Sigmoid colon (tissue), 7 donors: Measurements from ENCODE around the gene ATXN1. TPM values are rescaled to one million over a fixed set of nuclear protein-coding genes. Genes with fewer than 3 reads are reported as not detected.
"Not testable (repeated sequence)": the region's sequence is repeated elsewhere in the genome, so short reads cannot be mapped to it uniquely, and the experiment has no call there.

Experiments
- DNase-seq: peaks from one replicate; pipeline ENCODE4 v3.0.0-alpha.2; 2019
- H3K27ac ChIP-seq, 4 donors: fragments of 200-600 bp; sonication (generic); one replicate each; pipeline ENCODE4 v1.5.1; 2016 to 2019; ENCODE audit warnings: mild to moderate bottlenecking in 1 of 4
- H3K27me3 ChIP-seq, 3 donors: fragments of 200-600 bp; sonication (generic); one replicate each; pipeline ENCODE4 v1.5.1; 2019; ENCODE audit warnings: mild to moderate bottlenecking in 1 of 3
- H3K36me3 ChIP-seq, 4 donors: fragments of 200-600 bp; sonication (generic); one replicate each; pipeline ENCODE4 v1.5.1; 2016 to 2019
- H3K4me1 ChIP-seq, 4 donors: fragments of 200-600 bp; sonication (generic); one replicate each; pipeline ENCODE4 v1.5.1; 2017 to 2019
- H3K4me3 ChIP-seq, 4 donors: fragments of 200-600 bp; sonication (generic); one replicate each; pipeline ENCODE4 v1.5.1; 2017 to 2019; ENCODE audit warnings: mild to moderate bottlenecking in 2 of 4, moderate library complexity in 1 of 4
- H3K9me3 ChIP-seq, 4 donors: fragments of 200-600 bp in 3 of 4; sonication (generic) in 3 of 4; one replicate each; pipeline versions ENCODE4 v1.5.1 to v1.6.1; 2013 to 2019
- EP300 ChIP-seq, 4 donors: sonication (generic); formaldehyde crosslinking; IDR thresholded peaks; one replicate each; pipeline ENCODE4 v1.6.1; 2017; ENCODE audit warnings: antibody characterized with exemption in 4 of 4
- POLR2A ChIP-seq, 2 donors: fragments of 450-650 bp; IDR thresholded peaks; one replicate each; pipeline ENCODE4 v1.6.1; 2016; ENCODE audit warnings: antibody characterized with exemption in 2 of 2, mild to moderate bottlenecking in 2 of 2, moderate library complexity in 2 of 2
- POLR2AphosphoS5 ChIP-seq, 4 donors: sonication (generic); formaldehyde crosslinking; IDR thresholded peaks; one replicate each; pipeline ENCODE4 v1.6.1; 2017; ENCODE audit warnings: antibody characterized with exemption in 4 of 4
- WGBS, 2 donors: extraction: QIAGEN DNeasy Blood & Tissue Kit; methylation state at CpG; one replicate each; pipeline ENCODE4 v1.1.7; 2013; 5-methylcytosine and 5-hydroxymethylcytosine counted together
- intact Hi-C: fragments of 100-400 bp; cut with DNase I; formaldehyde crosslinking; loops from one replicate; pipeline ENCODE4 v1.15.1; 2023
- polyA plus RNA-seq, 3 donors: library from polyadenylated mRNA; stranded (reverse); fragments of 200-250 nt; gene quantifications; one replicate each; pipeline ENCODE4 v1.2.3, GENCODE V29; 2013
- total RNA-seq, 4 donors: library from RNA; depleted of rRNA; stranded (reverse); fragments of >200 nt; gene quantifications; one replicate each; pipeline ENCODE4 v1.1.0, GENCODE V29; 2016
- TF ChIP-seq, protein P1 (sequence below), 4 experiments: fragments of 450-650 bp in 3 of 4; fragments of 200-600 bp in 1 of 4; IDR thresholded peaks; one replicate each; pipeline ENCODE4 v1.5.1; 2016 to 2019; ENCODE audit warnings: antibody characterized with exemption in 4 of 4, mild to moderate bottlenecking in 3 of 4, moderate library complexity in 2 of 4
- donor health status: healthy with polysubstance abuse.
- donor health status: Bipolar disorder and iron deficiency.
- donor health status: healthy.

The ATXN1 gene
- total and polyA plus RNA-seq, 7 donors: 4.8 to 95.3 (median 37.7) TPM

DNA sequence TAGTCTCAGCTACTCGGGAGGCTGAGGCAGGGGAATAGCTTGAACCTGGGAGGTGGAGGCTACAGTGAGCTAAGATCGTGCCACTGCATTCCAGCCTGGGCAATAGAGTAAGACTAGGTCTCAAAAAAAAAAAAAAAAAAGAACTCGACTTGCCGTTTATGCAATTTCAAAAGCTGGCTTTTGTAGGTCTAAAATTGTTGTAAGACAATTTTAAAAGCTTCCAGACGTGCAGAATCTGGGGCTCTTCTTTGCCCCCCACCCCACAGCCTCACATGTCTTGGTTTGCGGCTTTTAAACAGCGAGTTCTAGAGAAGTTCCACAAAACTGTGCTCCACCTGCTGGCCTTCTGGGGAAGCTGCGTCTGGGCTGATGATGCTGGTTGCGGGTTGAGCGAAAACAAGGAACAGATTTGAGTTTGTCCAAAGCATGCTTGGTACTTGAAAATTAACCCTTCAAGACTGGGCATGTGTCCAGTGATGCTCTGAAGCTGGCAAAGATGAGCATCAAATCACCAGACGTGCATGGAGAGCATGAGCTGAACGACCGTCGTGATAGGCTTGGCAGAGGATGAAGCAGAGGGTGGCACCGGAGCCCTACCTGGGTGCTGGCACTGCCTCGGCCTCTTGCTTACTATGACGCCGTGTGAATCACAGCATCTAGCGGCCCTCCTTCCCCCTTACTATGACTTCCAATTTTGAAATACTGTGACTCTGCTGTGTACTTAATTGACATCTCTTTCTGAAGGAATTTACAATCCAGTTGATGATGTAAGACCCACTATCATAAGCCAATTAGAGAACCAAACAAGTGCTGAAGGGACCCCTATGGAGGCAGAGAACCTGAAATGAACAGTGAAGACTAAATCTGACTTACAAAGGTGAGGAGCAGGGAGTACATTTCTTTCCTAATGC is 351.5 kb downstream of the ATXN1 start:
- peaks cover 0 to 53% (median 32%) of the 10 kb centered on the region in 4 donors for H3K4me1 ChIP-seq
- DNase-seq: peak; percentile 74
- intact Hi-C loops: loop anchor here (2.0 to 10.0 kb wide), 3 partner anchors 75 to 355 kb away; partner anchors contain the start of genes ATXN1 and GMPR
- H3K9me3 ChIP-seq: no peaks in the 10 kb centered on the region
- no peaks in the 10 kb centered on the region for H3K27me3 ChIP-seq
- peak overlapping the region in 2 of 4 donors; percentile 1 to 5 for H3K27ac ChIP-seq
- no peak overlapping the region for H3K4me3 ChIP-seq
- TF ChIP-seq POLR2A (IDR thresholded peaks at IDR 0.05): no peak
- TF ChIP-seq, protein P1, sequence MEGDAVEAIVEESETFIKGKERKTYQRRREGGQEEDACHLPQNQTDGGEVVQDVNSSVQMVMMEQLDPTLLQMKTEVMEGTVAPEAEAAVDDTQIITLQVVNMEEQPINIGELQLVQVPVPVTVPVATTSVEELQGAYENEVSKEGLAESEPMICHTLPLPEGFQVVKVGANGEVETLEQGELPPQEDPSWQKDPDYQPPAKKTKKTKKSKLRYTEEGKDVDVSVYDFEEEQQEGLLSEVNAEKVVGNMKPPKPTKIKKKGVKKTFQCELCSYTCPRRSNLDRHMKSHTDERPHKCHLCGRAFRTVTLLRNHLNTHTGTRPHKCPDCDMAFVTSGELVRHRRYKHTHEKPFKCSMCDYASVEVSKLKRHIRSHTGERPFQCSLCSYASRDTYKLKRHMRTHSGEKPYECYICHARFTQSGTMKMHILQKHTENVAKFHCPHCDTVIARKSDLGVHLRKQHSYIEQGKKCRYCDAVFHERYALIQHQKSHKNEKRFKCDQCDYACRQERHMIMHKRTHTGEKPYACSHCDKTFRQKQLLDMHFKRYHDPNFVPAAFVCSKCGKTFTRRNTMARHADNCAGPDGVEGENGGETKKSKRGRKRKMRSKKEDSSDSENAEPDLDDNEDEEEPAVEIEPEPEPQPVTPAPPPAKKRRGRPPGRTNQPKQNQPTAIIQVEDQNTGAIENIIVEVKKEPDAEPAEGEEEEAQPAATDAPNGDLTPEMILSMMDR (IDR thresholded peaks at IDR 0.05): peak; percentile 52 to 88 (median 70)
- peak in 1 of 4 donors; percentile 10 for TF ChIP-seq POLR2AphosphoS5 (IDR thresholded peaks at IDR 0.05)
- WGBS, 2 donors: 45 to 63% methylated on average over 19 of the region's 19 CpGs
- no peaks in the 10 kb centered on the region for H3K36me3 ChIP-seq

DNA sequence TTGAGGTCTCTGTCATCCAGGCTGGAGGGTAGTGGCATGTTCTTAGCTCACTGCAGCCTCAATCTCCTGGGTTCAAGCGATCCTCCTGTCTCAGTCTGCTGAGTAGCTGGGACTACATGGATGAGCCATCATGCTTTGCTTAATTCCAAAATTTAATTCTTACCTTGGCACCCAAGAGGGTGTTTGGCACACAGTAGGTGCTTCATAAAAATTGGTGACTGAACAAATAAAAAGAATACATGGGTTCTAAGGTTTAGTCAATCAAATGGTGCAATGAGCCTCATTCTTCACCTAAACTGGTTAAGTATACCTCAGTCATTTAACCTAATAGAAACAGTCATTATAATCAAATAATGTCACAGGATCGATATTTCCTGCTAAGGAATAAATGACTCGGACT is 352.5 kb downstream of the ATXN1 start:
- intact Hi-C loops: loop anchor here (2.0 to 10.0 kb wide), 3 partner anchors 74 to 356 kb away; partner anchors contain the start of genes ATXN1 and GMPR
- H3K9me3 ChIP-seq: no peaks in the 10 kb centered on the region
- DNase-seq: no peak
- no peaks in the 10 kb centered on the region for H3K27me3 ChIP-seq
- H3K36me3 ChIP-seq: no peaks in the 10 kb centered on the region
- no peak for TF ChIP-seq EP300 (IDR thresholded peaks at IDR 0.05)
- TF ChIP-seq POLR2AphosphoS5 (IDR thresholded peaks at IDR 0.05): no peak
- TF ChIP-seq, protein P1 (IDR thresholded peaks at IDR 0.05): no peak
- no peak for TF ChIP-seq POLR2A (IDR thresholded peaks at IDR 0.05)
- no peak overlapping the region for H3K4me3 ChIP-seq
- 92 to 96% methylated on average over 3 of the region's 3 CpGs for WGBS, 2 donors
- H3K27ac ChIP-seq: no peak overlapping the region
- peaks cover 0 to 64% (median 39%) of the 10 kb centered on the region in 4 donors for H3K4me1 ChIP-seq

DNA sequence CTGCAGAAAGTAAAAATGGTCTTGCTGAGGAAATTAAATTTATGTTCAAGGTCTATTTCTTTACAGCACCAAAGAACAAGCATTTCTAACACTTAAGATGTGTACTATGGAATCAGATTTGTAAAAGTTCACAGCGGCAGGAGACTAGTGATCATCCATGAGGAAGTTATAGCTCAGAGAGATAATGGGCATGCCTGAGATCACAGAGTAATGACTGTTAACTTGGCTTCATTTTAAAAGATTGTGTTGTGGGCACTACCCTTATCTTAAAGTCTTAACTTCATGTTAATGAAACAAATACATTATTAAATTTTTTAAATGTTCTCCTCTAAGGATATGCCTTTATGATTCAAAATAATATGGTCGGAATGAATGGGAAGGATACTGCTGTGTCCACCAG is 354.3 kb downstream of the ATXN1 start:
- WGBS, 2 donors: 56 to 79% methylated on average over 2 of the region's 2 CpGs
- TF ChIP-seq, protein P1 (IDR thresholded peaks at IDR 0.05): no peak
- TF ChIP-seq POLR2A (IDR thresholded peaks at IDR 0.05) (no peak), EP300 (IDR thresholded peaks at IDR 0.05) (no peak), POLR2AphosphoS5 (IDR thresholded peaks at IDR 0.05) (no peak)
- Histone ChIP-seq H3K4me1 (peaks cover 0 to 68% (median 50%) of the 10 kb centered on the region in 4 donors), H3K36me3 (no peaks in the 10 kb centered on the region), H3K27me3 (no peaks in the 10 kb centered on the region), H3K9me3 (no peaks in the 10 kb centered on the region), H3K4me3 (no peak overlapping the region), H3K27ac (peak overlapping the region in 2 of 4 donors; percentile 11 to 27)
- intact Hi-C loops: loop anchor here (5.0 to 10.0 kb wide), 2 partner anchors 170 to 358 kb away; partner anchors contain the start of genes ATXN1 and GMPR
- DNase-seq: no peak

GRCh38 chr6:16406538-16406937 is 354.7 kb downstream of the ATXN1 start:
- Histone ChIP-seq H3K4me1 (peaks cover 0 to 68% (median 54%) of the 10 kb centered on the region in 4 donors), H3K27ac (peak overlapping the region in 2 of 4 donors; percentile 11 to 76)
- not testable (repeated sequence) for H3K4me3 ChIP-seq, DNase-seq, H3K27me3 ChIP-seq, H3K36me3 ChIP-seq, H3K9me3 ChIP-seq
- intact Hi-C loops: loop anchor here (5.0 to 10.0 kb wide), 2 partner anchors 169 to 358 kb away; partner anchors contain the start of genes ATXN1 and GMPR
- 25 to 53% methylated on average over 4 of the region's 4 CpGs for WGBS, 2 donors

DNA sequence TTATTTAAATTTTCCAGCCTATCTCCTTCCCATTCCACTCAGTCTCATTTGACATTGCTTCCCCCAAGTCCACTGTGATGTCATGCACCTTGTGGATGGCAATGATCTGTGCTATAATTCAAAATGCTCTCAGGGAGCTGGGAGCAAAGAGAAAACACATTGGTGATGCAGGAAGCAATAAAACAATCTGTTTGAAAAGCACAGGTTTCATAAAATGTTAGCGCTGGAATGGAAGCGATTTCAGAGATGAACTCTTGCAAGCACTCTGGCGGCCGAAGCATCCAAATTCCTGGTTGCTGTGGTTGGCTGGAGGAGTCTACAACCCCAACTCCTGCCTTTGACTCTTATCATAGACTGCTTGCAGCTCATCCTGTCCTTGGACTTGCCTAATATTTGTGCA is 355.9 kb downstream of the ATXN1 start:
- Histone ChIP-seq H3K9me3 (no peaks in the 10 kb centered on the region), H3K36me3 (no peaks in the 10 kb centered on the region), H3K27me3 (no peaks in the 10 kb centered on the region), H3K27ac (peak overlapping the region in 3 of 4 donors; percentile 28 to 76 (median 65)), H3K4me3 (no peak overlapping the region), H3K4me1 (peaks cover 0 to 76% (median 61%) of the 10 kb centered on the region in 4 donors)
- WGBS, 2 donors: 24 to 69% methylated on average over 4 of the region's 4 CpGs
- intact Hi-C loops: loop anchor here (5.0 to 10.0 kb wide), 2 partner anchors 168 to 359 kb away; partner anchors contain the start of genes ATXN1 and GMPR
- TF ChIP-seq, protein P1 (IDR thresholded peaks at IDR 0.05): no peak
- TF ChIP-seq EP300 (IDR thresholded peaks at IDR 0.05) (no peak), POLR2AphosphoS5 (IDR thresholded peaks at IDR 0.05) (no peak), POLR2A (IDR thresholded peaks at IDR 0.05) (no peak)
- no peak for DNase-seq
